WTC11 (cell line): ENCODE results near the gene CHST11.

Experiments
- ATF1 ChIP-seq: sonication (generic); formaldehyde crosslinking; IDR thresholded peaks from 2 replicates; pipeline ENCODE4 v1.8.1; 2023; ENCODE audit warnings: mild to moderate bottlenecking, moderate library complexity, missing genetic modification reagents
- CTCF ChIP-seq: fragments of 200-600 bp; IDR thresholded peaks from 2 replicates; pipeline ENCODE4 v1.8.0; 2022; ENCODE audit warnings: antibody characterized with exemption
- ESRRA ChIP-seq: sonication (generic); formaldehyde crosslinking; IDR thresholded peaks from 2 replicates; pipeline ENCODE4 v1.8.1; 2022; ENCODE audit warnings: mild to moderate bottlenecking, missing genetic modification reagents, borderline replicate concordance
- FOXP1 ChIP-seq: sonication (generic); formaldehyde crosslinking; IDR thresholded peaks from 2 replicates; pipeline ENCODE4 v1.8.0; 2022; ENCODE audit warnings: missing genetic modification reagents, mild to moderate bottlenecking, moderate library complexity, borderline replicate concordance
- KAT7 ChIP-seq: sonication (generic); formaldehyde crosslinking; IDR thresholded peaks from 2 replicates; pipeline ENCODE4 v1.8.1; 2023; ENCODE audit warnings: missing genetic modification reagents, mild to moderate bottlenecking, borderline replicate concordance
- NR2C2 ChIP-seq: sonication (generic); formaldehyde crosslinking; IDR thresholded peaks from 2 replicates; pipeline ENCODE4 v1.8.0; 2022; ENCODE audit warnings: mild to moderate bottlenecking, missing genetic modification reagents
- NR3C1 ChIP-seq: sonication (generic); formaldehyde crosslinking; conservative IDR thresholded peaks from 2 replicates; pipeline ENCODE4 v1.8.1; 2023; ENCODE audit warnings: low read depth, mild to moderate bottlenecking, missing genetic modification reagents
- TEAD4 ChIP-seq: sonication (generic); formaldehyde crosslinking; IDR thresholded peaks from 2 replicates; pipeline ENCODE4 v1.8.0; 2022; ENCODE audit warnings: mild to moderate bottlenecking, missing genetic modification reagents
- ZNF532 ChIP-seq: fragments of 250-450 bp; sonication (Bioruptor Pico); IDR thresholded peaks from 2 replicates; pipeline ENCODE4 v1.9.0; 2021; ENCODE audit warnings: mild to moderate bottlenecking, borderline replicate concordance

GRCh38 chr12:104775731-104776231 lies 319.0 kb downstream of the CHST11 start:
- no peak for TF ChIP-seq ESRRA (CRISPR knock-in tag)
- no peak for TF ChIP-seq NR3C1 (CRISPR knock-in tag)
- TF ChIP-seq FOXP1 (CRISPR knock-in tag), result no peak
- TF ChIP-seq ATF1 (CRISPR knock-in tag), result no peak
- TF ChIP-seq CTCF, result no peak
- no peak for TF ChIP-seq ZNF532 (CRISPR knock-in tag)
- no peak for TF ChIP-seq KAT7
- no peak for TF ChIP-seq NR2C2
- no peak for TF ChIP-seq TEAD4 (CRISPR knock-in tag)
